ENCODE data around the gene PAM. TPM values are rescaled to one million over a fixed set of nuclear protein-coding genes. Genes with fewer than 3 reads are reported as not detected.

The PAM gene
- total and polyA plus RNA-seq, 2 of the 8 experiments (the other 6 are each of a cell fraction or from before 2014, with no cell fraction given) = 30.4 to 67.8 TPM

- no peak overlapping the region for H3K27ac ChIP-seq (ENCODE audit: low read depth, low read length)
- peaks cover 0 to 10% (median 6%) of the 10 kb centered on the region in 4 experiments; a peak in 4 of 7 replicates for H3K4me1 ChIP-seq (replicated peaks in 1 of 4; ENCODE audit: control insufficient read depth in 3 of 4, insufficient read depth in 4 of 4, low read length in 3 of 4)
- H3K9me3 ChIP-seq (ENCODE audit: insufficient read depth in 2 of 2, low read depth in 1 of 2, low read length in 1 of 2) = no peaks in the 10 kb centered on the region
- H2BK15ac ChIP-seq (ENCODE audit: low read length) = no peak overlapping the region
- no peak overlapping the region for H3K23ac ChIP-seq (ENCODE audit: insufficient read length)
- H2AFZ ChIP-seq (ENCODE audit: low read length) = no peak overlapping the region
- CTCF ChIA-PET (ENCODE audit: partially characterized antibody) = interaction anchor here (0.5 to 3.3 kb wide), 2 partner anchors 85 to 183 kb away, joined by 3 to 13 read pairs; no protein-coding TSS in a partner anchor
- H2BK120ac ChIP-seq (replicated peaks; ENCODE audit: low read depth, low read length) = no peak overlapping the region
- no peak overlapping the region for H3K4me2 ChIP-seq (ENCODE audit: insufficient read depth in 1 of 2, low read depth in 2 of 2, low read length in 2 of 2)
- peaks cover 0 to 43% of the 10 kb centered on the region in 2 experiments; a peak in 2 of 4 replicates for H3K79me2 ChIP-seq (ENCODE audit: control insufficient read depth in 1 of 2, insufficient read depth in 2 of 2, low read length in 2 of 2)
- no peak overlapping the region for H2BK12ac ChIP-seq (ENCODE audit: low read depth, low read length)
- no peak for DNase-seq (ENCODE audit: low read depth in 1 of 2, low spot score in 2 of 2)
- POLR2A ChIA-PET (ENCODE audit: partially characterized antibody) = interaction anchor here (3.4 kb wide), 1 partner anchor 11 kb away, joined by 17 read pairs; the partner anchor contains the start of gene PAM
- H2AK5ac ChIP-seq (ENCODE audit: low read depth, low read length) = no peak overlapping the region
- H4K91ac ChIP-seq (replicated peaks; ENCODE audit: insufficient read length, low read length) = no peak overlapping the region
- no peak overlapping the region for H4K5ac ChIP-seq (ENCODE audit: insufficient read length, low read depth, low read length)
- H3K4me3 ChIP-seq (ENCODE audit: extremely low read depth in 1 of 4, insufficient read depth in 2 of 4, low read depth in 3 of 4, low read length in 4 of 4) = no peak overlapping the region
- no peak overlapping the region for H2BK20ac ChIP-seq (ENCODE audit: low read length)
- no peaks in the 10 kb centered on the region for H3K23me2 ChIP-seq (ENCODE audit: low read depth, low read length)
- no peak overlapping the region for H2BK5ac ChIP-seq (ENCODE audit: low read depth, low read length)
- H3K14ac ChIP-seq (ENCODE audit: insufficient read length) = no peak overlapping the region
- peaks cover 2% of the 10 kb centered on the region; the same call in 1 of the 2 replicates for H3K79me1 ChIP-seq (ENCODE audit: low read depth, low read length)
- H4K8ac ChIP-seq (ENCODE audit: extremely low read depth, insufficient read depth, low read length) = no peak overlapping the region
- H3K18ac ChIP-seq (ENCODE audit: extremely low read depth, low read length) = no peak overlapping the region
- no peaks in the 10 kb centered on the region for H4K20me1 ChIP-seq (replicated peaks in 1 of 2; ENCODE audit: control insufficient read depth in 1 of 2, insufficient read depth in 2 of 2, low read length in 2 of 2)
- H3K36me3 ChIP-seq (ENCODE audit: control insufficient read depth in 2 of 4, insufficient read depth in 4 of 4, low read length in 3 of 4) = no peaks in the 10 kb centered on the region
- no peaks in the 10 kb centered on the region for H3K27me3 ChIP-seq (replicated peaks in 1 of 4; ENCODE audit: control insufficient read depth in 3 of 4, extremely low read depth in 1 of 4, insufficient read depth in 3 of 4, low read length in 3 of 4)
- no peak overlapping the region for H3K9ac ChIP-seq (replicated peaks in 1 of 4; ENCODE audit: extremely low read depth in 1 of 4, low read depth in 3 of 4, low read length in 3 of 4)
- FAIRE-seq = no peak
- H3K4ac ChIP-seq (replicated peaks; ENCODE audit: insufficient read length, low read depth, low read length) = no peak overlapping the region
- 79% methylated on average over 4 of the region's 4 CpGs; no CpG with 5 or more reads in 1 of the 2 experiments for WGBS, 2 experiments (ENCODE audit: extremely low coverage in 1 of 2, insufficient coverage in 1 of 2, insufficient read length in 1 of 2, insufficient replicate concordance in 2 of 2, low coverage in 1 of 2, low lambda C conversion rate in 2 of 2, missing lambda C conversion rate in 1 of 2)
- no peak overlapping the region for H3K56ac ChIP-seq (replicated peaks; ENCODE audit: insufficient read length, low read depth, low read length)
- no peak for TF ChIP-seq SIN3A (conservative IDR thresholded peaks at IDR 0.05 in 1 of 2, IDR thresholded peaks at IDR 0.05 in 1 of 2; ENCODE audit: low read depth in 1 of 2, low read length in 2 of 2)
- TF ChIP-seq JUN (IDR thresholded peaks at IDR 0.05; ENCODE audit: low read depth, low read length) = no peak
- no peak for TF ChIP-seq NANOG (IDR thresholded peaks at IDR 0.05; ENCODE audit: insufficient read depth, low read depth, low read length, poor library complexity, severe bottlenecking)
- no peak for TF ChIP-seq RNF2 (IDR thresholded peaks at IDR 0.05; ENCODE audit: borderline replicate concordance, low read depth, low read length, missing control alignments, poor library complexity, severe bottlenecking)
- TF ChIP-seq TBP (IDR thresholded peaks at IDR 0.05; ENCODE audit: low read depth, low read length) = no peak
- no peak for TF ChIP-seq RBBP5 (IDR thresholded peaks at IDR 0.05; ENCODE audit: borderline replicate concordance, low read depth, low read length)
- no peak for TF ChIP-seq RAD21 (IDR thresholded peaks at IDR 0.05 in 1 of 2, conservative IDR thresholded peaks at IDR 0.05 in 1 of 2; ENCODE audit: low read depth in 2 of 2, low read length in 2 of 2)
- TF ChIP-seq PHF8 (conservative IDR thresholded peaks at IDR 0.05; ENCODE audit: low read depth, low read length) = no peak
- TF ChIP-seq RFX5 (IDR thresholded peaks at IDR 0.05; ENCODE audit: borderline replicate concordance, low read depth, low read length) = no peak
- no peak for TF ChIP-seq BACH1 (IDR thresholded peaks at IDR 0.05; ENCODE audit: low read length)
These were observed 11.4 kb downstream of the PAM start for GRCh38 chr5:102766295-102767090.

Data from H1 (cell line).